OCI-LY1 (cell line): ENCODE data around the gene ANXA6.

ENCODE experiments used
- EZH2 ChIP-seq: fragments of 200-600 bp; sonication (generic), shearing (Covaris generic); IDR thresholded peaks from 2 replicates; pipeline ENCODE4 v1.8.0; 2017; ENCODE audit warnings: borderline replicate concordance, mixed run types, mild to moderate bottlenecking, antibody characterized with exemption, low read length, moderate library complexity, mixed read lengths
- TF ChIP-seq, protein P1 (sequence below): fragments of 200-600 bp; sonication (generic), shearing (Covaris generic); IDR thresholded peaks from 2 replicates; pipeline ENCODE4 v1.5.1; 2017; ENCODE audit warnings: mild to moderate bottlenecking, antibody characterized with exemption, low read length, moderate library complexity, mixed read lengths

DNA sequence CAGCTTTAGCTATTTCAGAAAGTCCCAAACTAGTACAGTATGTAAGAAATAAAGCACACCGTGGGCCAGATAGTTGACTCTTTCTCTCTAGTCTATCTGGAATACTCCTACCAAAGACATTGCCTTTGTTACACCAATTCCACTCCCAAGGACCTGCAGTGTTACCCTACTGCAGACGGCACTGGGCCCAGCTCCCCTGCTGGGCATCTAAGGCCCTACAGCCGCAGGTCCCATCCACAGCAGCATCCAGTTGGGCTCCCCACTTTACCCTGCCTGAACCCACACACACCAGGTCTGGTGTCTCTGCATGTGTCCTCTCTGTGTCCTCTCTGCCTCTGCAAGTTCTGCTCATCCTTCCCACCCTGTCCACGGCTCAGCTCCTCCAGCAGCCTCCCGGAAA is 99.3 kb downstream of the ANXA6 start:
- TF ChIP-seq, protein P1, sequence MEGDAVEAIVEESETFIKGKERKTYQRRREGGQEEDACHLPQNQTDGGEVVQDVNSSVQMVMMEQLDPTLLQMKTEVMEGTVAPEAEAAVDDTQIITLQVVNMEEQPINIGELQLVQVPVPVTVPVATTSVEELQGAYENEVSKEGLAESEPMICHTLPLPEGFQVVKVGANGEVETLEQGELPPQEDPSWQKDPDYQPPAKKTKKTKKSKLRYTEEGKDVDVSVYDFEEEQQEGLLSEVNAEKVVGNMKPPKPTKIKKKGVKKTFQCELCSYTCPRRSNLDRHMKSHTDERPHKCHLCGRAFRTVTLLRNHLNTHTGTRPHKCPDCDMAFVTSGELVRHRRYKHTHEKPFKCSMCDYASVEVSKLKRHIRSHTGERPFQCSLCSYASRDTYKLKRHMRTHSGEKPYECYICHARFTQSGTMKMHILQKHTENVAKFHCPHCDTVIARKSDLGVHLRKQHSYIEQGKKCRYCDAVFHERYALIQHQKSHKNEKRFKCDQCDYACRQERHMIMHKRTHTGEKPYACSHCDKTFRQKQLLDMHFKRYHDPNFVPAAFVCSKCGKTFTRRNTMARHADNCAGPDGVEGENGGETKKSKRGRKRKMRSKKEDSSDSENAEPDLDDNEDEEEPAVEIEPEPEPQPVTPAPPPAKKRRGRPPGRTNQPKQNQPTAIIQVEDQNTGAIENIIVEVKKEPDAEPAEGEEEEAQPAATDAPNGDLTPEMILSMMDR: no peak
- TF ChIP-seq EZH2: no peak
